Measurements from ENCODE around the gene HMX2.
A peak's percentile ranks its signal among the peaks of the same experiment; 100 is the strongest.

The HMX2 gene

GRCh38 chr10:123147635-123148413 is at the start of gene HMX2:
Gene HMX2, plus strand, starts transcription at chr10:123148136. Its CDS starts 243 bp downstream, at chr10:123148379.
- peak; percentile 41 for DNase-seq

GRCh38 chr10:123100030-123100762 is 47.7 kb upstream of the HMX2 start:
- DNase-seq: no peak

- DNase-seq: no peak
Measured at GRCh38 chr10:123101872-123102271, 46.1 kb upstream of the HMX2 start.

- DNase-seq: no peak
Measured at GRCh38 chr10:123102673-123103072, 45.3 kb upstream of the HMX2 start.

- peak; percentile 19 for DNase-seq
Measured at GRCh38 chr10:123103944-123104343, 44.0 kb upstream of the HMX2 start.

- no peak for DNase-seq
Measured at GRCh38 chr10:123109466-123109865, 38.5 kb upstream of the HMX2 start.

GRCh38 chr10:123117644-123118417 is 30.1 kb upstream of the HMX2 start:
- no peak for DNase-seq

- DNase-seq: no peak
Measured at GRCh38 chr10:123119081-123119480, 28.9 kb upstream of the HMX2 start.

GRCh38 chr10:123126246-123126645 is 21.7 kb upstream of the HMX2 start:
- no peak for DNase-seq

- no peak for DNase-seq
Measured at GRCh38 chr10:123129618-123130271, 18.2 kb upstream of the HMX2 start.

- DNase-seq: peak; percentile 55
Measured at GRCh38 chr10:123132576-123133477, 15.1 kb upstream of the HMX2 start.

- DNase-seq: no peak
Measured at GRCh38 chr10:123133541-123134342, 14.2 kb upstream of the HMX2 start.

- no peak for DNase-seq
Measured at GRCh38 chr10:123134343-123134914, 13.5 kb upstream of the HMX2 start.

- no peak for DNase-seq
Measured at GRCh38 chr10:123134915-123135414, 13.0 kb upstream of the HMX2 start.

- DNase-seq: peak; percentile 49
Measured at GRCh38 chr10:123135415-123136141, 12.4 kb upstream of the HMX2 start, which contains the start of gene HMX3. Gene HMX3, plus strand, starts transcription at chr10:123135970. Its CDS starts 81 bp downstream, at chr10:123136051.

- DNase-seq: no peak
Measured at GRCh38 chr10:123136221-123136805, 11.6 kb upstream of the HMX2 start.

- DNase-seq: no peak
Measured at GRCh38 chr10:123136806-123137642, 10.9 kb upstream of the HMX2 start.

GRCh38 chr10:123139165-123139520 is 8.8 kb upstream of the HMX2 start:
- no peak for DNase-seq

Measured in NCI-H1105 treated with DMSO at 0.1 percent for 48 hours (cell line).